ENCODE measurements around the gene KCNN4. TPM values are rescaled to one million over a fixed set of nuclear protein-coding genes. Genes with fewer than 3 reads are reported as not detected.
"Not testable (repeated sequence)": the region's sequence is repeated elsewhere in the genome, so short reads cannot be mapped to it uniquely, and the experiment has no call there.

KCNN4 gene
- 31.3 and 39.7 TPM in 2 replicates for total RNA-seq (2014; rRNA removed; shearing (Covaris generic))
- 39.3 and 40.0 TPM in 2 replicates for total RNA-seq (2022)
- Bru-seq, nascent RNA, result percentile 64 among the genes with signal in this experiment
- BruChase-seq, experiment 1, labeled RNA remaining after a 6-hour chase, result percentile 73 among the genes with signal in this experiment
- BruChase-seq, experiment 2, labeled RNA remaining after a 2-hour chase, result percentile 69 among the genes with signal in this experiment
- long read RNA-seq, transcript KCNN4-211 (9 exons, 1,956 nt), result major isoform, 18 of 41 reads
- long read RNA-seq, partial matches to known transcripts, result 7 of 41 reads
- long read RNA-seq, other reads (novel, unspliced or antisense), result 15 of 41 reads

GRCh38 chr19:43780706-43781525 is at the start of gene KCNN4:
Gene KCNN4, minus strand, starts transcription at chr19:43780973. Its CDS starts 112 bp downstream, at chr19:43780861.
- peak within 1 kb of the TSS; percentile 40 for H2AFZ ChIP-seq (ENCODE audit: low read length)

DNA sequence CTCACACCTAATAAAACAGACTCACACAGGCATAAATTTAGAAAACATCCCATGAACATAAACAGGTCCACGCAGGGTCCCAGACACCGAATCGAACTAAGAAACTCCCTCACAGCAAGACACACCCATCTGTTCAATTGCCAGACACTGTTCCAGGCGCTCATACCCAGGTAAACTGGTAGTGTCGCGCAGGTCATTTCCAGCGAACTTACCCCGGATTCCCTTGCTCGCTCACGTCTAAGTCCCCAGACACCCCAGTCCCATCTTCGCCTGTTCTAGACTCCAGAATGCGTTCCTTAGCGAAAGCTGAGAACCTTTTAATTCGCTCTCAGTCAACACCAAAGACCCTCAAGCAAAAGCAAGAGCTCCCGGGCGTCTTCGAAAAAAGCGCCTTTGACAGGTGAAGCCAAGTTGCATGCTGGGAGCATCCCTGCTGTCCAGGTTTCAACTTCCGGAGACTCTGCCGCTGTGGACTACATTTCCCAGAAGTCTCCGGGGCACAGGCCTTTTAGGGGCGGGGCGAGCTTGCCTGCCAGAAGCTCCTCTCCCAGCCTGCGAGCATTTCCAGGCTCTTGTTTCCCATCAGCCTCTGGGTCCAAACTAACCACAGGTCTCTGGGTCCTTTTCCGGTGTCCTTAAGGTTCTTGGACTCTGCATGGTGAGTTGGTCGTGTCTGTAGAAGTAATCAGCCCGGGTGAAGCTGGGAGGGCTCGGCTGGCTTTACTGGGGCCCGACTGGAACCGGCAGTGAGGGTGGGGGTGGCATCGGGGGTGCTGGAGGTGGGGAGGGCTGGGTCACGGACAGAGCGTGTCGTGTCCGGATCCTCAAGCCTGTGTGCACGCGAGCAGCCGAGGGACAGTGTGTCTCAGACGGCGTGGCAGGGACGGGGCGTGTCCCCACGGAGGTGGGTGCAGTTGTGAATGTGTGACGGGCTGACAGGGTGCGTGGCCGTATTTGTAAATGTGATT is 46.3 kb upstream of the KCNN4 start, which contains the start of gene ZNF283:
Gene ZNF283 (plus strand): TSS at position 535 of the 968 bp plus-strand sequence. CDS start 6,184 bp downstream, outside the sequence.
- no peaks in the 10 kb centered on the region for H3K79me2 ChIP-seq (ENCODE audit: insufficient read depth, low read depth, low read length)
- H3K4me2 ChIP-seq (ENCODE audit: low read length), result peak within 1 kb of the TSS; percentile 61
- H3K27ac ChIP-seq (ENCODE audit: low read depth, low read length, poor library complexity, severe bottlenecking), result no peak within 1 kb of the TSS
- peak within 1 kb of the TSS; percentile 66 for H3K4me3 ChIP-seq (ENCODE audit: low read depth, low read length, poor library complexity, severe bottlenecking)
- peak within 1 kb of the TSS; percentile 89 for H2AFZ ChIP-seq (ENCODE audit: low read length)
- CTCF ChIA-PET (ENCODE audit: unreplicated experiment), result no interaction called here
- no peaks in the 10 kb centered on the region for H3K9me2 ChIP-seq (ENCODE audit: insufficient read depth, low read length)
- H3K9me3 ChIP-seq (ENCODE audit: low read length), result peaks cover 6% of the 10 kb centered on the region; the same call in 1 of the 2 replicates
- peak; percentile 76 for DNase-seq (ENCODE audit: low spot score)
- H3K4me1 ChIP-seq (ENCODE audit: insufficient read depth, low read length, poor library complexity, severe bottlenecking), result peaks cover 4% of the 10 kb centered on the region
- BruUV-seq (replicated peaks), result no TSS peak
- H4K20me1 ChIP-seq (ENCODE audit: insufficient read depth, low read length), result no peaks in the 10 kb centered on the region
- no peaks in the 10 kb centered on the region for H3K36me3 ChIP-seq (ENCODE audit: insufficient read depth, low read length)
- TF ChIP-seq EZH2phosphoT487 (IDR thresholded peaks at IDR 0.05; ENCODE audit: borderline replicate concordance, low read depth, low read length), result no peak
- TF ChIP-seq, protein P1, sequence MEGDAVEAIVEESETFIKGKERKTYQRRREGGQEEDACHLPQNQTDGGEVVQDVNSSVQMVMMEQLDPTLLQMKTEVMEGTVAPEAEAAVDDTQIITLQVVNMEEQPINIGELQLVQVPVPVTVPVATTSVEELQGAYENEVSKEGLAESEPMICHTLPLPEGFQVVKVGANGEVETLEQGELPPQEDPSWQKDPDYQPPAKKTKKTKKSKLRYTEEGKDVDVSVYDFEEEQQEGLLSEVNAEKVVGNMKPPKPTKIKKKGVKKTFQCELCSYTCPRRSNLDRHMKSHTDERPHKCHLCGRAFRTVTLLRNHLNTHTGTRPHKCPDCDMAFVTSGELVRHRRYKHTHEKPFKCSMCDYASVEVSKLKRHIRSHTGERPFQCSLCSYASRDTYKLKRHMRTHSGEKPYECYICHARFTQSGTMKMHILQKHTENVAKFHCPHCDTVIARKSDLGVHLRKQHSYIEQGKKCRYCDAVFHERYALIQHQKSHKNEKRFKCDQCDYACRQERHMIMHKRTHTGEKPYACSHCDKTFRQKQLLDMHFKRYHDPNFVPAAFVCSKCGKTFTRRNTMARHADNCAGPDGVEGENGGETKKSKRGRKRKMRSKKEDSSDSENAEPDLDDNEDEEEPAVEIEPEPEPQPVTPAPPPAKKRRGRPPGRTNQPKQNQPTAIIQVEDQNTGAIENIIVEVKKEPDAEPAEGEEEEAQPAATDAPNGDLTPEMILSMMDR (conservative IDR thresholded peaks at IDR 0.05; ENCODE audit: low read length), result no peak
- intact Hi-C loops (cut with micrococcal nuclease; ENCODE audit: unreplicated experiment), result no loop called here
- POLR2A ChIA-PET, result no interaction called here

More at GRCh38 chr19:43780706-43781525, at the start of gene KCNN4:
- Histone ChIP-seq H3K4me1 (ENCODE audit: insufficient read depth, low read length, poor library complexity, severe bottlenecking) (peaks cover 87% of the 10 kb centered on the region), H3K4me2 (ENCODE audit: low read length) (peak within 1 kb of the TSS; percentile 91), H3K9me3 (ENCODE audit: low read length) (no peaks in the 10 kb centered on the region), H3K79me2 (ENCODE audit: insufficient read depth, low read depth, low read length) (peaks cover 33% of the 10 kb centered on the region), H3K9me2 (ENCODE audit: insufficient read depth, low read length) (no peaks in the 10 kb centered on the region), H3K27ac (ENCODE audit: low read depth, low read length, poor library complexity, severe bottlenecking) (peak within 1 kb of the TSS; percentile 91), H3K4me3 (ENCODE audit: low read depth, low read length, poor library complexity, severe bottlenecking) (peak within 1 kb of the TSS; percentile 78), H3K36me3 (ENCODE audit: insufficient read depth, low read length) (peaks cover 4% of the 10 kb centered on the region; the same call in 1 of the 2 replicates), H4K20me1 (ENCODE audit: insufficient read depth, low read length) (no peaks in the 10 kb centered on the region)
- CTCF ChIA-PET (ENCODE audit: unreplicated experiment), result interaction anchor here (1.1 kb wide), 1 partner anchor 15 kb away, joined by 3 read pairs; no protein-coding TSS in a partner anchor
- TF ChIP-seq, protein P1 (conservative IDR thresholded peaks at IDR 0.05; ENCODE audit: low read length), result no peak
- TF ChIP-seq EZH2phosphoT487 (IDR thresholded peaks at IDR 0.05; ENCODE audit: borderline replicate concordance, low read depth, low read length), result no peak
- intact Hi-C loops (cut with micrococcal nuclease; ENCODE audit: unreplicated experiment), result no loop called here
- DNase-seq (ENCODE audit: low spot score), result peak; percentile 77
- POLR2A ChIA-PET, result interaction anchor here (1.6 to 6.7 kb wide), 3 partner anchors 16 to 36 kb away, joined by 3 to 49 read pairs (median 27); partner anchors contain the start of gene SMG9
- no TSS peak for BruUV-seq (replicated peaks)

- POLR2A ChIA-PET; H4K20me1 ChIP-seq (ENCODE audit: insufficient read depth, low read length); BruUV-seq (replicated peaks); H3K36me3 ChIP-seq (ENCODE audit: insufficient read depth, low read length); CTCF ChIA-PET (ENCODE audit: unreplicated experiment); H3K4me2 ChIP-seq (ENCODE audit: low read length); H3K4me1 ChIP-seq (ENCODE audit: insufficient read depth, low read length, poor library complexity, severe bottlenecking); DNase-seq (ENCODE audit: low spot score); H3K27ac ChIP-seq (ENCODE audit: low read depth, low read length, poor library complexity, severe bottlenecking); H3K79me2 ChIP-seq (ENCODE audit: insufficient read depth, low read depth, low read length); H3K9me3 ChIP-seq (ENCODE audit: low read length); H3K9me2 ChIP-seq (ENCODE audit: insufficient read depth, low read length); H2AFZ ChIP-seq (ENCODE audit: low read length); H3K4me3 ChIP-seq (ENCODE audit: low read depth, low read length, poor library complexity, severe bottlenecking); intact Hi-C loops (cut with micrococcal nuclease; ENCODE audit: unreplicated experiment): not testable (repeated sequence)
Measured at GRCh38 chr19:43824572-43824971, 43.8 kb upstream of the KCNN4 start.

DNA sequence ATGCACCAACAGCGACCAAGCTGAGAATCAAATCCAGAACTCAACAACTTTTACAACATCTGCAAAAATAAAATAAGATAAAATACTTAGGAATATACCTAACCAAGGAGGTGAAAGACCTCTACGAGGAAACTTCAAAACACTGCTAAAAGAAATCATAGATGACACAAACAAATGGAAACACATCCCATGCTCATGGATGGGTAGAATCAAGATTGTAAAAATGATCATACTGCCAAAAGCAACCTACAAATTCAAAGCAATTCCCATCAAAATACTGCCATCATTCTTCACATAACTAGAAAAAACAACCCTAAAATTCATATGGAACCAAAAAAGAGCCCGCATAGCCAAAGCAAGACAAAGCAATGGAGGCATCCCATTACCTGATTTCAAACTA is 43.1 kb upstream of the KCNN4 start:
- H3K9me2 ChIP-seq (ENCODE audit: insufficient read depth, low read length); H3K4me3 ChIP-seq (ENCODE audit: low read depth, low read length, poor library complexity, severe bottlenecking); H3K4me1 ChIP-seq (ENCODE audit: insufficient read depth, low read length, poor library complexity, severe bottlenecking); H3K27ac ChIP-seq (ENCODE audit: low read depth, low read length, poor library complexity, severe bottlenecking); DNase-seq (ENCODE audit: low spot score); H3K4me2 ChIP-seq (ENCODE audit: low read length); intact Hi-C loops (cut with micrococcal nuclease; ENCODE audit: unreplicated experiment); H2AFZ ChIP-seq (ENCODE audit: low read length); CTCF ChIA-PET (ENCODE audit: unreplicated experiment); BruUV-seq (replicated peaks); H4K20me1 ChIP-seq (ENCODE audit: insufficient read depth, low read length); H3K79me2 ChIP-seq (ENCODE audit: insufficient read depth, low read depth, low read length); H3K36me3 ChIP-seq (ENCODE audit: insufficient read depth, low read length); H3K9me3 ChIP-seq (ENCODE audit: low read length): not testable (repeated sequence)
- POLR2A ChIA-PET, result interaction anchor here (0.7 kb wide), 1 partner anchor 244 kb away, joined by 3 read pairs; no protein-coding TSS in a partner anchor
